ENCODE measurements around the gene HMGN2. TPM values are rescaled to one million over a fixed set of nuclear protein-coding genes. Genes with fewer than 3 reads are reported as not detected.

The HMGN2 gene
- total and polyA plus RNA-seq, 10 of the 15 experiments (the other 5 are each of a cell fraction or from before 2014, with no cell fraction given) = 249 to 2,682 (median 694) TPM

DNA sequence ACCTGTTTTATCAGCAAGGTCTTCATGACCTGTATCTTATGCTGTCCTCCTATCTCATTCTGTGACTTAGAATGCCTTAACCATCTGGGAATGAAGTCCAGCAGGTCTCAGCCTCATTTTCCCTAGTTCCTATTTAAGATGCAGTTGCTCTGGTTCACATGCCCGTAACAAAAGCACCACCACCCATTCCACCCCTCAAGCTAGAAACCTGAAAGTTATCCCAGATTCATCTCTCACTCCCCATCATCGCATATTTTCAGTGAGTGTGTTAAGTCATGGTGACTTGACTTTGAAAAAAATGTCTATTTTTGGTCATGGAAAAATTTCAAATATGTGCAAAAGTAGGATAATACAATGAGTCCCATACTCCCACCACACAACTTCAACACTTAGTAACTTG lies 11.7 kb downstream of the HMGN2 start:
- in situ Hi-C loops (cut with MboI) = no loop called here
- Histone ChIP-seq H3K36me3 (ENCODE audit: control insufficient read depth in 2 of 2, insufficient read depth in 2 of 2, low read length in 1 of 2) (no peaks in the 10 kb centered on the region), H3K4me3 (no peak overlapping the region), H3K79me2 (ENCODE audit: control insufficient read depth, insufficient read depth, low read length) (no peaks in the 10 kb centered on the region), H3K27ac (ENCODE audit: control insufficient read depth, insufficient read depth) (no peak overlapping the region), H3K4me1 (ENCODE audit: control insufficient read depth, insufficient read depth, low read length) (no peaks in the 10 kb centered on the region), H3K9me3 (replicated peaks; ENCODE audit: control insufficient read depth, insufficient read depth, low read length) (no peaks in the 10 kb centered on the region), H2AFZ (ENCODE audit: control insufficient read depth, low read depth, low read length) (no peak overlapping the region), H3K27me3 (replicated peaks in 1 of 2; ENCODE audit: control insufficient read depth in 2 of 2, insufficient read depth in 2 of 2, low read length in 1 of 2) (no peaks in the 10 kb centered on the region), H3K4me2 (ENCODE audit: control insufficient read depth, insufficient read depth) (no peak overlapping the region), H4K20me1 (ENCODE audit: control insufficient read depth, insufficient read depth) (no peaks in the 10 kb centered on the region), H3K9ac (ENCODE audit: control insufficient read depth, insufficient read depth, low read length) (no peak overlapping the region)
- DNase-seq (ENCODE audit: low read depth, low spot score) (no peak), FAIRE-seq (no peak), ATAC-seq (no peak)
- ChIA-PET CTCF (no interaction called here), POLR2A (no interaction called here), RAD21 (ENCODE audit: unreplicated experiment) (no interaction called here), SMC1A (ENCODE audit: uncharacterized antibody, unreplicated experiment) (no interaction called here)
- no peak for TF ChIP-seq IKZF2 (IDR thresholded peaks at IDR 0.05)
- no peak for TF ChIP-seq TCF12 (IDR thresholded peaks at IDR 0.05; ENCODE audit: low read depth, low read length)
- TF ChIP-seq RELA (IDR thresholded peaks at IDR 0.05; ENCODE audit: borderline replicate concordance, partially characterized antibody) = no peak
- TF ChIP-seq RFX5 (IDR thresholded peaks at IDR 0.05; ENCODE audit: low read depth, low read length) = no peak
- TF ChIP-seq SP1 (IDR thresholded peaks at IDR 0.05; ENCODE audit: low read depth, low read length) = no peak
- TF ChIP-seq, protein P1, sequence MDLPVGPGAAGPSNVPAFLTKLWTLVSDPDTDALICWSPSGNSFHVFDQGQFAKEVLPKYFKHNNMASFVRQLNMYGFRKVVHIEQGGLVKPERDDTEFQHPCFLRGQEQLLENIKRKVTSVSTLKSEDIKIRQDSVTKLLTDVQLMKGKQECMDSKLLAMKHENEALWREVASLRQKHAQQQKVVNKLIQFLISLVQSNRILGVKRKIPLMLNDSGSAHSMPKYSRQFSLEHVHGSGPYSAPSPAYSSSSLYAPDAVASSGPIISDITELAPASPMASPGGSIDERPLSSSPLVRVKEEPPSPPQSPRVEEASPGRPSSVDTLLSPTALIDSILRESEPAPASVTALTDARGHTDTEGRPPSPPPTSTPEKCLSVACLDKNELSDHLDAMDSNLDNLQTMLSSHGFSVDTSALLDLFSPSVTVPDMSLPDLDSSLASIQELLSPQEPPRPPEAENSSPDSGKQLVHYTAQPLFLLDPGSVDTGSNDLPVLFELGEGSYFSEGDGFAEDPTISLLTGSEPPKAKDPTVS (IDR thresholded peaks at IDR 0.05; ENCODE audit: low read depth, low read length) = no peak
- TF ChIP-seq CREB1 (IDR thresholded peaks at IDR 0.05; ENCODE audit: low read depth) = no peak
- no peak for TF ChIP-seq SRF (IDR thresholded peaks at IDR 0.05; ENCODE audit: low read depth in 2 of 2, low read length in 2 of 2)
- TF ChIP-seq, protein P2, sequence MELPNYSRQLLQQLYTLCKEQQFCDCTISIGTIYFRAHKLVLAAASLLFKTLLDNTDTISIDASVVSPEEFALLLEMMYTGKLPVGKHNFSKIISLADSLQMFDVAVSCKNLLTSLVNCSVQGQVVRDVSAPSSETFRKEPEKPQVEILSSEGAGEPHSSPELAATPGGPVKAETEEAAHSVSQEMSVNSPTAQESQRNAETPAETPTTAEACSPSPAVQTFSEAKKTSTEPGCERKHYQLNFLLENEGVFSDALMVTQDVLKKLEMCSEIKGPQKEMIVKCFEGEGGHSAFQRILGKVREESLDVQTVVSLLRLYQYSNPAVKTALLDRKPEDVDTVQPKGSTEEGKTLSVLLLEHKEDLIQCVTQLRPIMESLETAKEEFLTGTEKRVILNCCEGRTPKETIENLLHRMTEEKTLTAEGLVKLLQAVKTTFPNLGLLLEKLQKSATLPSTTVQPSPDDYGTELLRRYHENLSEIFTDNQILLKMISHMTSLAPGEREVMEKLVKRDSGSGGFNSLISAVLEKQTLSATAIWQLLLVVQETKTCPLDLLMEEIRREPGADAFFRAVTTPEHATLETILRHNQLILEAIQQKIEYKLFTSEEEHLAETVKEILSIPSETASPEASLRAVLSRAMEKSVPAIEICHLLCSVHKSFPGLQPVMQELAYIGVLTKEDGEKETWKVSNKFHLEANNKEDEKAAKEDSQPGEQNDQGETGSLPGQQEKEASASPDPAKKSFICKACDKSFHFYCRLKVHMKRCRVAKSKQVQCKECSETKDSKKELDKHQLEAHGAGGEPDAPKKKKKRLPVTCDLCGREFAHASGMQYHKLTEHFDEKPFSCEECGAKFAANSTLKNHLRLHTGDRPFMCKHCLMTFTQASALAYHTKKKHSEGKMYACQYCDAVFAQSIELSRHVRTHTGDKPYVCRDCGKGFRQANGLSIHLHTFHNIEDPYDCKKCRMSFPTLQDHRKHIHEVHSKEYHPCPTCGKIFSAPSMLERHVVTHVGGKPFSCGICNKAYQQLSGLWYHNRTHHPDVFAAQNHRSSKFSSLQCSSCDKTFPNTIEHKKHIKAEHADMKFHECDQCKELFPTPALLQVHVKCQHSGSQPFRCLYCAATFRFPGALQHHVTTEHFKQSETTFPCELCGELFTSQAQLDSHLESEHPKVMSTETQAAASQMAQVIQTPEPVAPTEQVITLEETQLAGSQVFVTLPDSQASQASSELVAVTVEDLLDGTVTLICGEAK (IDR thresholded peaks at IDR 0.05; ENCODE audit: borderline replicate concordance) = no peak
- no peak for TF ChIP-seq POLR2AphosphoS5 (IDR thresholded peaks at IDR 0.05; ENCODE audit: low read length)
- intact Hi-C loops (cut with micrococcal nuclease; ENCODE audit: unreplicated experiment) = no loop called here
- WGBS (ENCODE audit: insufficient coverage, insufficient replicate concordance, low lambda C conversion rate, missing lambda C conversion rate) = 96% methylated on average over 2 of the region's 2 CpGs
- no TSS peak for BruUV-seq (replicated peaks)
